ENCODE results near the gene EPHA4.

DNA sequence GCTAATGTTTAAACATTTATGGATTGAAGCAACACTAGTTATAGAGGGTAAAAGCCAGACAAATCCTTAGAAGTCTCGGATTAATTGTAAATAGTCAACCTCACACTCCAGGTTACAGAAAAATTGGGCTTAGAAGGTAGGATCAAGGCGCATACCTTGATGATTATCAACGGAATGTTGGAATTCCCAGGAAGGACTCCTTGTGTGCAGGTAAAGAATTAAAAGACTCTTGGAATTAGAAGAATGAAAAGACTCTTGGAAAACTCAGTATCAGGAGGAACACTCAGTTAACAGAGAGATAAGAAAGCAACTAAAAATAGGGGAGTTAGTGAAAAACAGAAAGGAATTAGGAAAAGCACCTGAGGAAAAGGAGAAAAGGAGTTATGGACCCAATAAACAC lies 29.3 kb upstream of the EPHA4 start:
- TF ChIP-seq, protein P1, sequence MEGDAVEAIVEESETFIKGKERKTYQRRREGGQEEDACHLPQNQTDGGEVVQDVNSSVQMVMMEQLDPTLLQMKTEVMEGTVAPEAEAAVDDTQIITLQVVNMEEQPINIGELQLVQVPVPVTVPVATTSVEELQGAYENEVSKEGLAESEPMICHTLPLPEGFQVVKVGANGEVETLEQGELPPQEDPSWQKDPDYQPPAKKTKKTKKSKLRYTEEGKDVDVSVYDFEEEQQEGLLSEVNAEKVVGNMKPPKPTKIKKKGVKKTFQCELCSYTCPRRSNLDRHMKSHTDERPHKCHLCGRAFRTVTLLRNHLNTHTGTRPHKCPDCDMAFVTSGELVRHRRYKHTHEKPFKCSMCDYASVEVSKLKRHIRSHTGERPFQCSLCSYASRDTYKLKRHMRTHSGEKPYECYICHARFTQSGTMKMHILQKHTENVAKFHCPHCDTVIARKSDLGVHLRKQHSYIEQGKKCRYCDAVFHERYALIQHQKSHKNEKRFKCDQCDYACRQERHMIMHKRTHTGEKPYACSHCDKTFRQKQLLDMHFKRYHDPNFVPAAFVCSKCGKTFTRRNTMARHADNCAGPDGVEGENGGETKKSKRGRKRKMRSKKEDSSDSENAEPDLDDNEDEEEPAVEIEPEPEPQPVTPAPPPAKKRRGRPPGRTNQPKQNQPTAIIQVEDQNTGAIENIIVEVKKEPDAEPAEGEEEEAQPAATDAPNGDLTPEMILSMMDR (IDR thresholded peaks at IDR 0.05) = no peak
- TF ChIP-seq POLR2AphosphoS5 (IDR thresholded peaks at IDR 0.05; ENCODE audit: low read depth, low read length) (no peak), SIN3A (IDR thresholded peaks at IDR 0.05; ENCODE audit: borderline replicate concordance, insufficient read depth, low read depth, low read length) (no peak)
- TF ChIP-seq, protein P2, sequence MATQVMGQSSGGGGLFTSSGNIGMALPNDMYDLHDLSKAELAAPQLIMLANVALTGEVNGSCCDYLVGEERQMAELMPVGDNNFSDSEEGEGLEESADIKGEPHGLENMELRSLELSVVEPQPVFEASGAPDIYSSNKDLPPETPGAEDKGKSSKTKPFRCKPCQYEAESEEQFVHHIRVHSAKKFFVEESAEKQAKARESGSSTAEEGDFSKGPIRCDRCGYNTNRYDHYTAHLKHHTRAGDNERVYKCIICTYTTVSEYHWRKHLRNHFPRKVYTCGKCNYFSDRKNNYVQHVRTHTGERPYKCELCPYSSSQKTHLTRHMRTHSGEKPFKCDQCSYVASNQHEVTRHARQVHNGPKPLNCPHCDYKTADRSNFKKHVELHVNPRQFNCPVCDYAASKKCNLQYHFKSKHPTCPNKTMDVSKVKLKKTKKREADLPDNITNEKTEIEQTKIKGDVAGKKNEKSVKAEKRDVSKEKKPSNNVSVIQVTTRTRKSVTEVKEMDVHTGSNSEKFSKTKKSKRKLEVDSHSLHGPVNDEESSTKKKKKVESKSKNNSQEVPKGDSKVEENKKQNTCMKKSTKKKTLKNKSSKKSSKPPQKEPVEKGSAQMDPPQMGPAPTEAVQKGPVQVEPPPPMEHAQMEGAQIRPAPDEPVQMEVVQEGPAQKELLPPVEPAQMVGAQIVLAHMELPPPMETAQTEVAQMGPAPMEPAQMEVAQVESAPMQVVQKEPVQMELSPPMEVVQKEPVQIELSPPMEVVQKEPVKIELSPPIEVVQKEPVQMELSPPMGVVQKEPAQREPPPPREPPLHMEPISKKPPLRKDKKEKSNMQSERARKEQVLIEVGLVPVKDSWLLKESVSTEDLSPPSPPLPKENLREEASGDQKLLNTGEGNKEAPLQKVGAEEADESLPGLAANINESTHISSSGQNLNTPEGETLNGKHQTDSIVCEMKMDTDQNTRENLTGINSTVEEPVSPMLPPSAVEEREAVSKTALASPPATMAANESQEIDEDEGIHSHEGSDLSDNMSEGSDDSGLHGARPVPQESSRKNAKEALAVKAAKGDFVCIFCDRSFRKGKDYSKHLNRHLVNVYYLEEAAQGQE (IDR thresholded peaks at IDR 0.05; ENCODE audit: insufficient read depth in 1 of 2, low read depth in 2 of 2, low read length in 1 of 2) = no peak

All from Panc1 (cell line).